GM21529 (cell line): ENCODE data around the gene PODN.

ENCODE experiments used
- ATAC-seq: cut with Tn5 transposase; IDR thresholded peaks from one replicate; pipeline ENCODE4 v1.9.1; 2021; ENCODE audit not compliant: unreplicated experiment

Gene PODN

DNA sequence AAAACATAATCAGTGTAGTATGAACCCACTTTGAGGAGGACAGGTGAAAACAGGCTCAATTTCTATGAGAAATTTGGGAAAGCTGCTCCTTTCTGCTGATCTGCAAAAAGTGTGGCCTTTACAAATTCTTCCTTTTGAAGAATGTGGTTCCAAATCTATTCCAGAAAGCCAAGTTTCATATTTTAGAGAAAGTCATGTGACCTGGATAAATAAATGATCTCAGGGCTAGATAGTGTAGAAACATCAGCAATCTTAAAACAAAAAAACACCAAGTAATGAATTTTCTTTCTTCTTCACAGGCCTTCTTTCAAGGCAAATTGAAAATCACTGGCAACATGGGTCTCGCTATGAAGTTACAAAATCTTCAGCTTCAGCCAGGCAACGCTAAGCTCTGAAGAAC is 11.7 kb upstream of the PODN start:
- no peak for ATAC-seq

DNA sequence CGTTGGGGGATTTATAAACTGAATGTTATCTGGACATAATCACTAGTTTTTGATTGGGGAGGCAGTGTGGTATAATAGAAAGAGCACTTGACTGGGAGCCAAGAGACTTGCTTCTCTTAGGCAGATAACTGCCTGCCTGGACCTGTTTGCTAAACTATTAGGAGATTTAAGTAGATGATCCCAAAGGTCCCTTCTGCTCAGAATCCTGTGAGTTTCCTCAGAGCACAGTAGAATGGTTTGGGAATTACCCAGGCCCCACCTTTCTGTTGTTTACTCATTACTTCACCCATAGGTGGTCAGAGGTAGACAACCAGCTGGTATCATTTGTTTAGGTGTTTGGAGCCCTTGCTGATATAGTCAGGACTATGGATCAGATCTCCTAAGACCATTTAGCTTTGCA is 10.3 kb upstream of the PODN start:
- ATAC-seq: no peak

DNA sequence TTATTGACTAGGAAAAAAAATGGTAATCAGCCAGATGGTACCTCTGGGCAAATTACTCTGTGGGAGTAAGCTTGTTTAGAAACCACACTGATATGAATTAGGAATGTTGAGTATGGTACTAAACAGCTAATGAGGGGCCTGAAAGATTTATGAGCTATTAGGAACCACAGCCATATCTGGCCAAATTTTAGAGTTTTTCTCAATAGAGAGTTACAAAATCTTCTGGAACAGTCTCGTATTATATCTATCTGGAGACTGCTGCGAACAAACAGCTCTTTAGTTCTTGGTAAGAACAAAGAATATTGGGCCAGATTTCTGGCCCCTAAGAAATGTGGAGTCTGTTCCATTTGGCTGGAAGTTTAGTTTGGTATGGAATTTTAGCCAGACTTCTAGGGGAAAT is 4.9 kb upstream of the PODN start:
- ATAC-seq: no peak

DNA sequence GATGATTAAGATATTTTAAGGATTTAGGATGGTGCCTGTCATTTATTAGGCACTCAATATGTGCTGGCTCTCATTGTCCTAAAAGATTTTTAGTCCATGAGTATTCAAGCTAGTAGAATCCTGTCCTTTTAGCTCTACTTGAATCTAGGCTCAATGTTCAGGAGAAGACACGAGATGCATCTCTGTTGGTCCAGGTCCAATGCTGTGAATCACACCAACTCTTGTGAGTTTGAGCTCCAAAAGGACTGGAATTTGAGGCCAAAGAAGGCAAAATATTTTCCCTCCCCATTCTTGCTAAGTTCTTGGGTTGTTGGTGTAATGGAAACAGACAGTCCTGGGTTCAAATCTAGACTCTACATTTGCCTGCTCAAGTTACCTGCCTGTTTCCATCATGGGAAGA is 1.4 kb upstream of the PODN start:
- no peak for ATAC-seq

DNA sequence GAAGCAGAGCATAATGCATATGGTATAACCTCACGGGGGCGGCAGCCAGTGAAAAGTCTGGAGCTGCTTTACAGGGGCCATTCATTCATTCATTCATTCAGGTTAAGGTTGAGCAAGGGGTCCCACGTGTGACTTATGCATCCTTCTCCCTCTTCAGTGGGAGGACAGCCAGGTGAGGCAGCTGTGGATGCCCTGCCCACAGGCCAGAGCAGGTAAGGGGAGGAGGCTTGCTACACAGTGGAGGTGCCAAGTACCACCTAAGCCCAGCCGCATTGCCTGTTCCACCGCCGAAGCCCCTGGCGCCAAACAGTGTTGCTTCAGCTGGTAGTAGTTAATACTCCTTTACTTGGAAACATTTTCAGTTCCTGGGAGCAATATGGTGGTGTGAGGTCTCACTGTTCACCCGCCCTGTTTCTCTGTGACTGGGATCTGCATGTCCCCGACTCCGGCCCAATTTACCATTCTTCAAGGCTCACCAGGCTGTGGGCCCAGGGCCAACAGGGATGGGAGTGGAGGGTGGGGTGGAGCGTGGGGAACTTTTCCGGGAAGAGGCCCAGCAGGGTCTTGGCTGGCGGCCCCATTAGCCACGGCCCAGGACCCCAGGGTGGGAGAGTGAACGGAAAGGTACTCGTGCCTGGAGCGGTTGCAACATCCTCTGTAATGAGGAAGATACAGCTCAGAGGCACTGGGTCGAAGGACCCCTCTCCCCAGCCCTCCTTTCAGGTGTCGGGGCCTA is 722 bp upstream of the PODN start:
- no peak for ATAC-seq

DNA sequence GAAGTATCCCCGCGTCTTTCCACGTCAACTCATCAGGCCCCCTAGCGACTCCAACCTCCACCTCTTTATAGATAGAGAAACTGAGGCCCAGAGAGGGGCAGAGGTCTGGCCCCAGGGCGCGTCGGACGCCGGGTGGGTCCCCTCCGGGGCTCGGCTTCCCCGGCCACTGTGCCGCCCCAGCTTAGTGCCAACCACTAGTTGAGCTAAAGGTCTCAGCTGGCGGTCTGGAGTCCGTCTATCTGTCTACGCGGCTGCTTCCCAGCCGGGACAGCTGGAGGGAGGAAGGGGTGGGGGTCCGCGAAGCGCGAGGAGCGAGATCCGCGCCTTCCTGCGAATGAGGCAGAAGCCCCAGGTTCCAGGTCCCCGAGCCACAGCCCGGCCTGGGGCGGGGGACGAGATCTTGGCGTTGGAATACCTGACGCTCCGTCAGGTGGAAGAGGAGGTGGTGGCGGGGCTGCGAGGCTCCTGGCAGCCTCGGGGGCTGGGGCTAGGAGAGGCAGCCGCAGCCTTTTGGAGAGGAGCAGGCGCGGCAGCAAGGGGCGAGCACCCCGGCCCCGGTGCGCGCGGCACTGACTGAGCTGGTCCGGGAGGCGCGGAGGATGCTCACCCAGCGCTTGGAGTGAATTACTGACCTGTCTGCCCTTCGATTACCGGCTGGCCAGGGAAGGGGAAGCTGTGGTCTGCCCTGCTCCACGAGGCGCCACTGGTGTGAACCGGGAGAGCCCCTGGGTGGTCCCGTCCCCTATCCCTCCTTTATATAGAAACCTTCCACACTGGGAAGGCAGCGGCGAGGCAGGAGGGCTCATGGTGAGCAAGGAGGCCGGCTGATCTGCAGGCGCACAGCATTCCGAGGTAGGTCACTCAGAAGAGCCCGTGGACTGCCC is 937 bp downstream of the PODN start:
- no peak for ATAC-seq

DNA sequence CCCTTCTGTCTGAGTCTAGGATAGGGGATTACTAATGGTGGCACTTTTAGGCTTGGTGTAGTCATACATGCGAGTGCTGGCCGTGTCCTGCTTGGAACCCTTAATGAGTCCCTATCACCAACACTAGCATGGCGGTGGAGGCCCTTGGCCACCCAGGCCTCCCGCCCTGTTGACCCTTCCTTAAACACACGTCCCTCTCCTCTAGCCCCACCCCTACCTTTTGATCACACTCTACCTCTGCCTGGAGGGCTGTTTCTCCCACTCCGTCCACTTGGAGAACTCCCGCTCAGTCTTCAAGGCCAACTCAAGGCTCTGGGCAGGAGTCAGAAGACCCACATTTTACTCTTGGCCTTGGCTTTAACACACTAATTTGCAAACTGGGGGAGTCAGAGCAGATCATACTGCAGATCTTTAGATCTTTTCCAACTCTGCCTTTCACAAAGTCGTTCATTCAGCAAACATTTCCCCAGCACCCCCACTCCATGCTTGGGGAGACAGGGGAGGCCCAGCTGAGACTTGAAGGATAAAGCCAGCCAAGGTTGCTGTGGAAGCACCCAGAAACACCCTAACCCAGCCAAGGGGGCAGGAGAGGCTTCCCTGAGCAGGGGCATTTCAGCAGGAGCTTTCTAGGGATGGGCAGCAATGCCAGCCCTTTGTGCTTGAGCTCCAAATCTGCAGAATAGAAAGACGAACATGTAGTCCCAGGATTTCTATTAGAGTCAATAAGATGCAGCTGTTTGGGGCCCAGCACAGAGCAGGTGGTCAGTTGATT is 1.9 kb downstream of the PODN start:
- no peak for ATAC-seq

DNA sequence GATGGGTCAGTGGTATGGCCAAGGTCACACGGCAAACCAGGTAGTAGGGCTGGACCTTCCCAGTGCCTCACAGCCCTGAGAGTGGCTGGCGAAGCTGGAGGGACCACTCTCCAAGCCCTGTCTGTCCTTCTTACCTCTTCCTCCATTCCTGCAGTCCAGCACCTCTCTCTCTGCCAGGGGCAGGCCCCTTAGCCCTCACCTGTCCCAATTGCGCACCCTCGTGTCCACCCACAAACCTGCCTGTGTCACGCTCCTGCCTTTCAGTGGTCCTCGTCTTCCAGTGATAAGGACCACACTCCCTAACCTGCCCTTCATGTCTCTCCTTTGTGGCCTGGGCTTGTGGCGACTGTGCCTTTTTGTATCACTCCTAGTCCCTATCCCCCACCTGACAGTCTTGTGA is 3.4 kb downstream of the PODN start:
- no peak for ATAC-seq

DNA sequence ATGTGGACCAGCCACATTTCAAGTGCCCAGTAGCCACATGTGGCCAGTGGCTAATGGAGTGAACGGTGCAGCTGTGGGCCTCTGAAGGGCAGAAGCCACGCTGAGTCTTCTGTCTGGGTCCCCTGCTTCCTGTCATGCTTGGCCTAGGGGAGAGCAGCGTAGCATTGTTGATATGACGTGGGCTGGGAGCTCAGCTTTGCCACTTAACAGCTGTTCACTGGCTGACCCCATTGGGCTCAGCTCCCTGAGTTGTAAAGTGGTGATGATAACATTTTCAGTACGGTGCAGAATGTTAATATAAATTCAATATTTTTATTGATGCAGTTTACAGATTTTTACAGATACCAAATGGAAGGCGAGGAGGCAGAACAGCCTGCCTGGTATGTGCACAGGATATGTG is 4.5 kb downstream of the PODN start:
- ATAC-seq: no peak

DNA sequence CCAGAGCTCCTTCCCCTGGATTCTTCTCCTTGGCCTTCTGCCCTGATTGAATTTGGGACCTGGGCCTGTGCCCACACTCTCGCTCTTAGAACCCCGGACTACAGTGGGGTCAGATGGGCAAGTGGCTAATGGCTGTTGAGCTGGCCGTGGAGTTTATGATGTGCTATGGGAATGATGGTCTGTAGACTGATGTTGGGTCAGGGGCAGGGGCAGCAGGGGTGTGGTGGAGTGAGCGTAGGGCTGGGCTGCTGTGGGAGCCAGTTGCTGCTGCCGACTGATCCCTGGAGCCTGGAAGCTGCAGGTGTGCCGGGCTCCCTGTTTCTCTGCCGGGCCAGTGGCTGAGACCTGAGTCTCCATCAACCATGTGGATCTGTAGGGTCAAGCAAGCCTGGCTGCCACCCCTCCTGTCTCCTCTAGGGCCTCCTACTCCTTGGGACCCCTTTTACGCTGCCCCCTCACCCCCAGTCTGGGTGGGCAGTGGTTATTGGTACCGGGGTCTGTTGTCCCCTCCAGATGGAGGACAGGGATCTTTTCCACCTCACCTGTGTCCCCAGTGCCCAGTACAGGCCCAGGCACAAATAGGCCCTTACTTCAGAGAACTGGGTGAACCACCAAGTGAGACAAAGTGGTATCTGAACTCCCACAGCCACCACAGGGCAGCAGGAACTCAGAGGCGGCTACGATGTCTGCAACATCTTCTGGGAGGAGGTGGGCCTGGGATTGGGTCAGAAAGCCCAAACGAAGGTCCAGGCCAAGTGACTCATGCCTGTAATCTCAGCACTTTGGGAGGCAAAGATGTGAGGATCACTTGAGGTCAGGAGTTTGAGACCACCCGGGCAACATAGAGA is 5.1 kb downstream of the PODN start:
- ATAC-seq: no peak

DNA sequence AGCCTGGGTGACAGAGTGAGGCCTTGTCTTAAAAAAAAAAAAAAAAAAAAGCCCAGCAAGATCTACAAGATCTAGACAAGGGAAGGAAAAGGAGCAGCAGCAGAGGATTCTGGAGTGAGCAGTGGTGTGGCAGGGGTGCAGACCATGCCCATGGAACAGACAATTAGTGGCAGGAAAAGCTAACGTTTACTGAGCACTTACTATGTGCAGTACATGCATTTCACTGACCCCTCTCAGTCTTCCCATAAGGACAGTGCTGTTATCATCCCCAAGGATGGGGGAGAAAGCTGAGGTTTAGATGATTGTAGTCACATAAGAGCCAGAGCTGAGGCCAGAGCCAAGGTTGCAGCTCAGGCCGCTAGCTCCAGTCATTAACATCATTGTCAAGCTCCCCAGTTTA is 5.9 kb downstream of the PODN start:
- ATAC-seq: no peak

DNA sequence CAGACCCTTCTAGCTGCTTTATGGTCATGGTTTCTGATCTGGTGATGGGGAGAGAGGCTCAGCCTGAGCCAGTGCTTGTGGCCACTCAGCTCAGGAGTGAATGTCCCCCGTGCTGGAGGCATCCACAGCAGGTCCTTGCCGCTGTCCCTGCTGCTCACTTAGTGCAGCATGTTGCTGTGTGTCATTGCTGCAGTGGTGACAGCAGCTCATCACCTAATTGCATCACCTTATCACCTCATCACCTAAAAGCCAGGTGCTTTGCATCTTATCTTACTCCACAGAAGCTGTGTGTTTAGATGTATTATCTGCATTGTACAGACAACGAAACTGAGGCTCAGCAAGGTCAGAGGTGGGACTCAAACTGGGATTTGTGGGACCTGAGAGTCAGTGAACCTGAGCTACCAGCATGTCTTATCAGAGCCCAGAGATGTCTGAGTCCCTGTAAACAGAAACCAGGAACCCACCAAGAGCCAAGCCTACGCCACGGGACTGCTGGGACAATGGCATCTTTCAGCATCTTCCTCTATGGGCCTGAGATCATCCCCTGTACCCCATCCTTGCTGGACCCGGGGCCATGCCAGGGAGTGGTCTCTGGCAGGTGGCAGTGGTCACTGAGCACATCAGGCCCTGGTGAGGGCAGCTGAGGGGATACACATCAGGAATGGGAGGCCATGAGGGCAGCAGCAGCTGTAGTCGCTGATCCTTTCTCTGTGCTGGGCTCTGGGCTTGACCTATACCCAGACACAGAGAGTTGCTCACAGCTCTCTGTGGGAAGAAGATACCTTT is 6.5 kb downstream of the PODN start:
- no peak for ATAC-seq

DNA sequence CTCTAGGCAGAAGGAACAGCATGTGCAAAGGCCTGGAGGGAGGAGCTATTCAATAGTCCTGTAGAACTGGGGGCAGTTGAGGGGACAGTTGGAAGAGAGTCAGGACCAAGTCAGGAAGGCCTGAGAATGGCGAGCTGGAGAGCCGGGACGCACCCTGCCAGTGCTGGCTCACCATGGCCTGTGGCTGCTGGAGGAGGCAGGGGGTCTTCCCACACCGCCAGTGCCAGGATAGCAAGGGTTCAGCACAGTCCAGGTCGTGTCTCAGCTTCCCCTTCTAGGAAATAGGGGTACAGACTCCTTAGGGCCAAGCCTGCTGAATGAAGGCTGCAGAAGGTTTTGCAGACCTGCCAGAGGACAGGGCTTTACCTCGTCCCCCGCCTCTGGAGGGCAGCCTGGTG is 7.3 kb downstream of the PODN start:
- ATAC-seq: no peak

DNA sequence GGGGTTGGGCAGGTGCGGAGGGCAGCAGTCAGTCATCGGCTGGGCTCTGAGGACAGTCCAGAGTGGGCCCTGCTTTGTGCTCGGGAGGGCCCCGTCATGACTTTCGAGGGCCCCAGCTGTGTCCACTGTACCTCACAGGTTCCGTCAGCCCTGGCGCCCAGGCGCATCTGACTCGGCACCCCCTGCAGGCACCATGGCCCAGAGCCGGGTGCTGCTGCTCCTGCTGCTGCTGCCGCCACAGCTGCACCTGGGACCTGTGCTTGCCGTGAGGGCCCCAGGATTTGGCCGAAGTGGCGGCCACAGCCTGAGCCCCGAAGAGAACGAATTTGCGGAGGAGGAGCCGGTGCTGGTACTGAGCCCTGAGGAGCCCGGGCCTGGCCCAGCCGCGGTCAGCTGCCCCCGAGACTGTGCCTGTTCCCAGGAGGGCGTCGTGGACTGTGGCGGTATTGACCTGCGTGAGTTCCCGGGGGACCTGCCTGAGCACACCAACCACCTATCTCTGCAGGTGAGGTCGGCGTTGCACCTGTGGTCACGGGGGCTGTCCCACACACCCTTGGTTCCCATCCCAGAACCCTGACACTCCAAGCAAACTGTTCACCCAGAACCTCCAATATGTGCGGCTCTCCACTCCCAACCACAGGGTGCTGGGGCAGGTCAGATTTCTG is 7.8 kb downstream of the PODN start:
- no peak for ATAC-seq

DNA sequence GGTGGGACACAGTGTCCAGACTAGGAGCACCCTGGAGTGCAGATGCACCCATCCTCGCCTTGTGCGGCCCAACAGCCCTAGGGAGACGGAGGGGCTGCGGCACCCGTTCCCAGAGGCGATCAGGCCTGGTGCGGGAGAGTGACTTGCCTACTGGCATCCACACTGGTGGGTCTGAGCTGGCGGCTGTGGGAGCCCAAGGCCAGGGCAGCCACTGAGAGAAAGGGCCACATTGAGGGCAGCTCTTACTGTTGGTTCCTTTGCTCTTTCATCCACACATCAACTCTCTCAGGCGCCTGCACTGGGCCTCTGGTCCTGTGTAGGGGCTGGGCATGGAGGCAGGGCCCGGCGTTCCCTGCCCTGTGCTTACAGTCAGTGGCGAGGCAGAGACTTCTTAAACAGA is 8.6 kb downstream of the PODN start:
- no peak for ATAC-seq

DNA sequence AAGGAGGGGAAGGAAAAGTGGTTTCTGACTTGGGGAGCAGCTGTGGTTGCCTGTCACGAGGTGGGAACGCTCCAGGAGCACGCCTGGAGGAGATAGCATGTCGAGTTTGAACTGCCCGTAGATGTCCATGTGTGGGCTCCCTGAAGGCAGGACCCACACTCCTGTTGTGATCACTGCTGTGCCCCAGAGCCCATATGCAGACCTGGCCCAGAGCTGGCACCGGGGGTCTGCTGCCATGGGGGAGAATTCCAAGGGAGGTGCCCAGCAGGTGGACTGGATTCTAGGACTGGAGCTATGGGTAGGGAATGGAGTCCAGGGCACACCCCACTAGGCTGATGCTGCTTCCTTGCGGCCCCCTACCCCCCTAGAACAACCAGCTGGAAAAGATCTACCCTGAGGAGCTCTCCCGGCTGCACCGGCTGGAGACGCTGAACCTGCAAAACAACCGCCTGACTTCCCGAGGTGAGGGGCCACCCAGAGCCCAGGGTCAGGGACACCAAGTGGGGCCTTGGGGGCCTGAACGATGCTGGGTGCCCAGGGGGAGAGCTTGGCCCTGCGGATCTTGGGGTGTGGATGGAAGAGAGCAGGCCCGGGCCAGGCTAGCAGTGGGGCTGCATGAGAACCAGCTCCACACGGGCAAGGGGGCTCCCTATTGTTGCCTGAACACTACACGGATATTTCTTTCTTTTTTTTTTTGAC is 9.3 kb downstream of the PODN start:
- ATAC-seq: no peak

DNA sequence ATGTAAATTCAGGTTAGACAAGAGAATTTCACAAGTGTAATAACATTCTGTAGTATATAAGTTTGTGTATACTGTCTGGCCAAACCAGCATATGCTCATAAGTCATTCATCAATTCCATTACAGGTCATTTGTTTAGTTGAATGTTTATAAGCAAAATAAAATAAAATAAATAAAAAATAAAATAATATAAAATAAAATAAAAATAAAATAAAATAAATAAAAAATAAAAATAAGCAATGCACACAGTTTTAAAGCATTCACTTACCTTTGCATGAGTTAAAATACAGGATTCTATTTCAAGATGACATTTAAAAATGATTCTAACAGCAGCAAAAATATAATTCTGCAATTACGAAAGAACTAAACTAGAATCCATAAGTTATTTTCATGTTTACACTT is 9.9 kb downstream of the PODN start:
- ATAC-seq: no peak

DNA sequence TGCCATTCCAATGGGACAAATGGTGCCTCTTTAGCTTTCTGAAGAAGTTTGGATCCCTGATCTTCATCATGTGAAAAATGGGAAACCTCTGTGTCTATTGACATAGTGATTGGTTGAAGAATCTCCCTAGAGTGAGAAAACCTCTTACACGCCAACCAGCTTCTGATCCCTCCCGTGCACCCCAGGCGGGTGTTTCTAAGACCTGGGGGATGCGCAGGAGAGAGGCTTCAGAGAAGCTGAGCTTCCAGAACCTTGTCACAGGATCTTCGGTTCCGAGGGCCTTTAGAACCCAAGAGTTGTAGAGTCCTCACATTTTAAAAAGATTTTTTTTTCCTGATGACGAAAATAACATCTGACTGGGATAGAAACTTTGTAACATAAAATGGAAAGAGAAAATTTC is 11.3 kb downstream of the PODN start:
- no peak for ATAC-seq

DNA sequence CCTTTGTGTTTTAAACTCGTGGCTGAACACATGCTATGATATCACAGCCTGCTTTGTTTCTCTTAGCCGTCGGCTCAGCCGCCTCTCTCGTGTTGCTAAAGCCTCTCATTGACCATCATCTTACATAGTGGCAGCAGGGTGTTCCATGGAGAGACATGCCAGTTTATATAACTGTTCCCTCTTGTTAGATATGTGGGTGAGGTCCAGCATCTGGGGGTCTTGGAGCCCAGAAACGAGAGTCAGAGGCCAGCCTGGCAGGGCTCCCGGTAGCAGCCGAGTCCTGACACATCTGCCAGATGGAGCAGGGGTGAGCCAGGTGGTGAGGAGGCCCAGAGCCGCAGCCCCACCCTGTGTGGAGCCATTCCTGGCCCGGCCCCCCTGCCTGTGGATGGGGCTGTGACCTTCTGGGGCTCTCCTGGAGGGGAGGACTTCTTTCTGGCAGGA is 11.9 kb downstream of the PODN start:
- no peak for ATAC-seq
